CD4-positive, alpha-beta T cell treated with Interleukin-10 for 1 hour (primary cell): Measurements from ENCODE around the gene ARHGAP26.

ENCODE experiments used
- DNase-seq: peaks from one replicate; pipeline ENCODE4 v3.0.0-alpha.2; 2020

ARHGAP26 gene

GRCh38 chr5:143235423-143235822 lies 465.2 kb downstream of the ARHGAP26 start:
- DNase-seq = no peak

- no peak for DNase-seq
Observed at GRCh38 chr5:143236682-143237081, 466.5 kb downstream of the ARHGAP26 start.

DNA sequence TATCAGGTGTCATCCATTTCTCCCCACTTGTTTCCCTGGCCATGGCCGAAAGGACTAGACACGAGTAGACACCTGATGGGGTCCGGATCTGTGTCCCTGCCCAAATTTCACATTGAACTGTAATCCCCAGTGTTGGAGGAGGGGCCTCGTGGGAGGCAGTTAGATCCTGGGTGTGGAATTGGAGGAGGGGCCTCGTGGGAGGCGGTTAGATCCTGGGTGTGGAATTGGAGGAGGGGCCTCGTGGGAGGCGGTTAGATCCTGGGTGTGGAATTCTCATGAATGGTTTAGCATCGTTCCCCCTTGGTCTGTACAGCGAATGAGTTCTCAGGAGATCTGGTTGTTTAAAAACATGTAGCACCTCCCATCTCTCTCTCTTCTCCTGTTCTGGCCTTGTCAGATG lies 467.5 kb downstream of the ARHGAP26 start:
- DNase-seq = no peak

GRCh38 chr5:143238620-143239019 lies 468.4 kb downstream of the ARHGAP26 start:
- DNase-seq = no peak

DNA sequence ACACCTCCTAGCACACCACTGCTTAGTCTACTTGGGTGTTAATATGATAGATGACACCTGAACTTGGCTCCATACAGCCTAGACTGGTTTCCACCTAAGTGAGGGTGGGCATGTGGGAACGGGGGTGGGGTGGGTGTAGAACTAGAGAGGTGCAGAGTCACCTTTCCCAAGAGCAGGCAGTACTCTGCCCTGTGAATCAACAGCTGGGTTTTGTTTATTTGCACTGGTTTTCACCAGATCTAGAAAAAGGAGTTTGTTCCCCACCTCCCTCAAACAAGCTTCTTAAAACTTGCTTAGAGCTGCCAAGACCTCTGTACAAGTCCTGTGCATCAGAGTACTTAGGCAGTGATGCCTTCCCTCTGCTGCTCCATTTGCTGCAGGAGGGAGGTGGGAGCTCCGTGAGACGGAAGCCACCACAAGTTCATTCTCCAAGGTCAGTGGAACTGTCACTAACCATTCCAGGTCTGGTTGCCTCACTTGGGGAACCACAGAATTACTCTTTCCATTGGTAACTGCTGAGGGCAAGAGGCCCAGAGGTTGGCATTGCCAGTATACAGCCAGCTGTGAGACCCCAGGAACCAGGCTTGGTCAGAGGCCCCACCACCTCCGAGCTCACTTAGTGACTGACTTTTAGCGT lies 469.8 kb downstream of the ARHGAP26 start:
- DNase-seq = no peak

DNA sequence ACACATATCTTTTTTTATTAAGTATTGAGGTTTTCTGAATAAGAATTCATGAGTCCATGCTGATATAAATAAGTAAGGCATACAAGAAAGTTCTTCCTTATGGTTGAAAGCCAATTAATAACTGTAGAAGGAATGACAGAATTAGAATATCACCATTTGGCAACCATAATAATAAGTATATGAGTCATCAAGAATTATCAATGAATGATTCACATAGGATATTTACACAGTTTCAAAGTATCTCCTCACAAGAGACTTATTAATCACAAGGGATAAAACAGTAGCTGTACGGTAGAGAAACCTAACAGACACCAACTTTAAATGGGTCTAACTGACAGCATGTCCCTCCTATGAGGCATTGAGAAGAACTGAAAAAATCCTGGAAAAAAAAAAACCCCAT lies 471.7 kb downstream of the ARHGAP26 start:
- DNase-seq = no peak

GRCh38 chr5:143243103-143243502 lies 472.9 kb downstream of the ARHGAP26 start:
- no peak for DNase-seq

- no peak for DNase-seq
Observed at GRCh38 chr5:143244000-143244736, 474.0 kb downstream of the ARHGAP26 start.

DNA sequence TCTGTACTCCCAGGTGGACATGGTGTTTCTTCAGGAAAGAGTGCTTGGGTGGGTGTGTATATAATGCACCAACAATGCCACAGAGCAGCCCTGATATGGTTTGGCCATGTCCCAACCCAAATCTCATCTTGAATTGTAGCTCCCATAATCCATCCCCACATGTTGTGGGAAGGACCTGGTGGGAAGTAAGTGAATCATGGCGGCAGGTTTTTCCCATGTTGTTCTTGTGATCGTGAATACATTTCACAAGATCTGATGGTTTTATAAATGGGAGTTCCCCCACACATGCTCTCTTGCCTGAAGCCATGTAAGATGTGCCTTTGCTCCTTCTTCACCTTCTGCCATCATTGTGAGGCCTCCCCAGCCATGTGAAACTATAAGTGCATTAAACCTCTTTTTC lies 474.8 kb downstream of the ARHGAP26 start:
- DNase-seq = no peak

- no peak for DNase-seq
Observed at GRCh38 chr5:143245929-143246561, 475.9 kb downstream of the ARHGAP26 start.

GRCh38 chr5:143247134-143247815 lies 477.1 kb downstream of the ARHGAP26 start:
- no peak for DNase-seq

- no peak for DNase-seq
Observed at GRCh38 chr5:143248391-143248790, 478.2 kb downstream of the ARHGAP26 start.

DNA sequence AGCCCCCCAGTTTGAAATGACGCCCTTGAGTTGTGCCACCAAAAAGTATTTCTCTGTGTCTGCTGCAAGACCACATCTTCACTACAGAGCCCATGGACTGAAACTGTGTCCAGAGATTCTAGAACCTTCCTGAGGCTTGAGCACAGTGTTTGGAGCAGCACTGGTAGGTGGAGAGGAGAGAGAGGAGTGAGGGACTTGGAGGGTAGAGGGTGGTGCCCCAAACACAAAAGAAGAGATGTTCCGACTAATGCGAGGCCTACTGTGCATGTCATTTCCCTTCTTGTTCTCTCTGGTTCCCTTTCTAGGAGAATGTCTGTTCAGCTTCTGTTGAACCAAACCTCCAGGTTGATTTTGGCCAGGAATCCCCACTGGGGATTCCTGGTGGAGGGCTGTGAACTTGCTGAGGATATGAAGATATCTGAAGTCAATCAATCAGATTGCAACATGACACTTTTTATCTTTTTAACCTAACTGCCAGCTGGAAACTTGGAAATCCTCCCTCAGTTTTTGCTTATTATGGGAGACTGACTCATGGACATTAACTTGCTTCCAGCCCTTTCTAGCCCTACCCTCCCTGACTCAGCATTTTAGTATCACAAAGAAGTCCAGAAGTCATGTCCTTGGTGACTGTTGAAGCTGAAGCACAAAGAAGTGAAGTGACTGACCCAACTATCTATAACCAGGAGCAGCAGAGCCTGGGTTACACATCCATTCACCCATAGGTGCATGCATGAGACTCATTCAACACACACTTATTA lies 478.8 kb downstream of the ARHGAP26 start:
- no peak for DNase-seq

GRCh38 chr5:143249851-143250250 lies 479.7 kb downstream of the ARHGAP26 start:
- no peak for DNase-seq

DNA sequence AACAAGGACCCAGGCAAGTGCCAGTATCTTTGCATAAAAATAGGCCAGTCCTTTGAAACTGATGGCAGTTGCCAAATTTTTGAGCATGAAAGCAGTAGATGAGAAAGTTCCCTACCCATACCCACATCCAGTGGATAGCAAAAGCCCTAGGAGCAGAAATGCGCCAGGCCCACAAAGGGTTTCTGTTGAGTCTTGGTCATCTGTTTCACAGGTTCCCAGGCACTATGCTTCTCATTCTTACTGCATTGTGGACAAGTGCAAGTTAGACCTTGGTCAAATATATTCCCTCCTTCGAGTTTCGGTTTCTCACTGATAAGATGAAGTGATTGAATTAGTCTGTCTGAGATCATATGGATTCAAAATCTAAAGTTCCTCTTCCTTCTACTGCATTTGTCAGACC lies 481.0 kb downstream of the ARHGAP26 start:
- DNase-seq = no peak

DNA sequence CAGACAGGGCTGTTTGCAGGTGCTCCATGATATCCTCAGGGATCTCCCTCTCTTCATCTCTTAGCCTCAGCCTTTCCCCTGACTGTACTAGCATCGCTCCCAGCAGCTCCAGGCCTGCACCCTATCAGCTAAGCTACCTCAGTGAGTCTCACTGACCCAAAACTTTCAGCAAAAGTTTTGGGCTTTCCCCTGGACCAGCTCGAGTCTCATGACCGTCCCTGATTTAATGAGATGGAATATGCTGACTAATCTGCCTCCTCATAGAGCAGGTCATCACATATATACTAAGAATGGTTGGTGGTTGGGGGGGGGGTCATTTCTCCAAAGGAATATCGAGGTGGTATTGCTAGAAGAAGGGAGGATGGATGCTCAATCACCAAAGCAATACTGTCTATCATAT lies 481.8 kb downstream of the ARHGAP26 start:
- DNase-seq = no peak

- DNase-seq = no peak
Observed at GRCh38 chr5:143254819-143255218, 484.6 kb downstream of the ARHGAP26 start.

DNA sequence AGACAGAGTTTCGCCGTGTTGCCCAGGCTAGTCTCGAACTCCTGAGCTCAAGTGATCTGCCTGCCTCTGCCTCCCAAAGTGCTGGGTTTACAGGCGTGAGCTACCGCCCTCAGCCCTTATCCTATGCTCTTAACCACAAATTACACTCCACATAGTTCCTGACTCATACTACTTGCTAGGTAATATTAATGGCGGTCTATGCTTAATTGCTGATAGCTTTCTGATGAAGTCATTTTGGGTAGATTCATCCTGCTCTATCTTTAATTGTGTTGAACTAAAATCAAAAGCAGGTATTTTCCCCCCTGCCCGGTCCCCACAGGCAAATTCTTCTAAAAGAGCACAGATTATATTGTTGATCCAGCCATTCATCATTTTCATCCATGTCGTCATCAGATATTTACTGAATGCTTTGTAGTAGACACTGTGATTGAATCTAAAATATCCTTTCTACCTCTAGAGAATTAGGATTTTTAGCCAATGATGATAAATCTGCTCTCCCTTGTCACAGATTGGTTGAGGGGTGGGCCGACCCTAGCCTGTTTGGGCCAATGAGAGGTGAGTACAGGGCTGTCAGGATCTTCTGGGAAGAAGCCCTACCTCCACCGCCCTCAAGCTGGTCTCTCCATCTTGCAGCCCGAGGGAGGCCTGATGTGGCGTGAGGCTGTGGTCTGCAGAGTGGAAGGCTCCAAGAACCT lies 488.5 kb downstream of the ARHGAP26 start:
- no peak for DNase-seq

DNA sequence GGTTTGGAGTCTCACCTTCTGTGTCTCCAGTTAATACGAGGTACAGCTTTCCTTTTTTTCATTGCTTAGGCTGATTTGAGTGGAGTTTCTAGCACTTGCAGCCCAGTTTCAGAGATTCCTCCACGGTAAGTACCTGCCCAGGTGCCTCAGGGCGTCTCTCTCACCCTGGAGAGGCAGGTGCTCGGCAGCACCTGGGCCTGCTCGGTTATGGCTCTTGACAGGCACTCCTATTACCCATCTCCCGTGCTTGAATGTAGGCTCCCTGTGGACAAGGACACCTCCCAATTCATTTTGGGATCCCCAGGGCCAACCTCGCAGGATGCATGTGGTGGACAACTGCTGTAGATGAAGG lies 489.1 kb downstream of the ARHGAP26 start:
- DNase-seq = no peak

DNA sequence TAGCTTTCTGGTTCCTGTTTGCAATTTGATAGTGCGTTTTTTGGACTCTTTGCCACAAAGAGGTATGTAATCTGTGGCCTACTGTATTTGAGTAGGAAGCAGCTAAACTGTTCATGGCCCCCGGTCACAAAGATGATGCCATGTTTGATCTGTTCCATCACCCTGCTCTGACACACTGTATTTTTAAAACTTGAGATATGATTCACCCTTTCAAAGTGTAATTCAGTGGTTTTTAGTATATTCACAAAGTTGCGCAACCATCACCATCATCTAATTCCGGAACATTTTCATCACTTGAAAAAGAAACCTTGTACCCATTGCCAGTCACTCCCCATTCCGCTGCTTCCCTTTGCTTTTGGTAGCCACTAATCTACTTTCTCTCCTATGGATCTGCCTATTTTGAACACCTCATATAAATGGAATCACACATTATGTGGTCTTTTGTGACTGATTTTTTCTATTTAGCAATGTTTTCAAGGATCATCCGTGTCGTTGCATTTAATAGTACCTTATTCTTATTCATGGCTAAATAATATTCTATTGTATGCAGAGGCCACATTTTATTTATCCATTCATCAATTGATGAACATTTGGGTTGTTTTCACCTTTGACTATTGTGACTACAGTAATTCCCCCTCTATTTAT lies 491.7 kb downstream of the ARHGAP26 start:
- DNase-seq = no peak

- DNase-seq = no peak
Observed at GRCh38 chr5:143262393-143263174, 492.4 kb downstream of the ARHGAP26 start.
